Adipose tissue (tissue), 3 donors: ENCODE results near the gene TANGO6. TPM values are rescaled to one million over a fixed set of nuclear protein-coding genes. Genes with fewer than 3 reads are reported as not detected.
"Not testable (repeated sequence)": the region's sequence is repeated elsewhere in the genome, so short reads cannot be mapped to it uniquely, and the experiment has no call there.

Experiments
- H3K27ac ChIP-seq: one replicate; pipeline ENCODE4 v1.5.1; 2013; ENCODE audit warnings: low read depth, low read length
- WGBS, 3 donors: extraction: QIAGEN DNeasy Blood & Tissue Kit; methylation state at CpG; one replicate each; pipeline ENCODE4 v1.1.7; 2013; 5-methylcytosine and 5-hydroxymethylcytosine counted together
- polyA plus RNA-seq, 3 donors: library from polyadenylated mRNA; stranded (reverse); fragments of 200-250 nt; gene quantifications; one replicate each; pipeline ENCODE4 v1.2.3, GENCODE V29; 2013
- donor health status: healthy with polysubstance abuse.
- donor health status: Bipolar disorder and iron deficiency.
- donor health status: healthy.

The TANGO6 gene
- polyA plus RNA-seq, 3 donors, result 3.2 to 6.6 (median 4.7) TPM

GRCh38 chr16:69115837-69116236 is 272.5 kb downstream of the TANGO6 start:
- WGBS, 3 donors, result 56 to 76% (median 74%) methylated on average over 1 of the region's 1 CpG
- H3K27ac ChIP-seq, result no peak overlapping the region

- no peak overlapping the region for H3K27ac ChIP-seq
- 71 to 80% (median 73%) methylated on average over 7 of the region's 7 CpGs for WGBS, 3 donors
Measured at GRCh38 chr16:69116256-69116875, 273.0 kb downstream of the TANGO6 start.

DNA sequence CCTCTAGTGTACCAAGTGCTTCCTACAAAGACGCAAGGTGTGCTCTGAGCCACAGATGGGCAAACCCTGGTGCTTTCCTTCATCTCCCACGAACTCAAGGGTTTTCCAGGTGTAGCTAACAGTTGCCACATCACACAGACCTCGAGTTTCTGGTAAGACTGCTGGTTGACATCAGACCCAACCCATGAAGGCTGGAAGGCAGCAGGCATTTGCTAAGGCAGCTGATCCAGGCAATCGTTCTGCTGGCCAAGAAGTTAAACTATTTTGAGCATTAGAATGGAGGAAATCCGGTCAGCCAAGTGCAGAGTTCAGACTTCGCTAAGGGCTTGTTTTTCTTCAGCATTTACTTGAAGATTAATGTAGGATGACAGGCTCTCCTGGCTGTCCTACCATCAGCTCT is 273.6 kb downstream of the TANGO6 start:
- 59 to 63% (median 61%) methylated on average over 6 of the region's 6 CpGs for WGBS, 3 donors
- H3K27ac ChIP-seq, result no peak overlapping the region

GRCh38 chr16:69118468-69118867 is 275.1 kb downstream of the TANGO6 start:
- 54 to 96% (median 95%) methylated on average over 2 of the region's 2 CpGs for WGBS, 3 donors
- no peak overlapping the region for H3K27ac ChIP-seq

DNA sequence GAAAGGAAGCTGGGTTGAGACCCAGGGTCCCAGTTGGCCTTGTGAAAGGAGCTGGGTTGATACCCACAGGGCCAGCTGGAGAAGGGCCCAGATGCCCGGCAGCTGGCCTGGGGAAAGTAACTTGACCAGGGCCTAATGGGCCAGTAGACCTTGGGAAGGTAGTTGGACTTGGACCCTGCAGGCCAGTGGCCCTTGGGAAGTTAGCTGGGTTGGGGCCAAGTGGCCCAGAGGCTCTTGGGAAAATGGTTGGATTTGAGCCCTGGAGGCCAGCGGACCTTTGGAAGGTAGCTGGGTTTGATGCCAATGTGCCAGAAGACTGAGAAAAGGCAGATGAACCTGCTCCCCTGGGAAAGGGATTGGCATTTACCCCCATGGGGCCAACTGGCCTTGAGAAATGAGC is 275.7 kb downstream of the TANGO6 start:
- no peak overlapping the region for H3K27ac ChIP-seq
- WGBS, 3 donors, result 40 to 77% (median 76%) methylated on average over 2 of the region's 2 CpGs

DNA sequence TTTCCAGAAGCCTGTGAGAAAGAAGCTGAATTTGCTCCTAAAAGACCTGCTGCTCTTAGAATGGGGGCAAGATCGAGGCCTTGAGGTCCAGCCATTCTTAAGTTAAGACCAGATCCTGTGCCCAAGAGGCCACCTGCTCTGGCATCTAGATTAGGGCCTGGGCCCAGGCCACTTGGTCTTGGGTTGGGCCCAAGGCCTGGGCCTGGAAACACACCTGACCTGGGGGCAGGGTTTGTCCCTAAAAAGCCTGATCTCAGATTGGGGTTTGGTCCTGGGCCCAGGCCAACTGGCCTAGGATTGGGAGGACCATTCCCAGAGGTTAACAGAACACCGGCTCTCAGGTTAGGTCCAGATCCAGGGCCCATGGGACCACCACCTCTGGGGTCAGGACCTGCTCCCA is 276.2 kb downstream of the TANGO6 start:
- no peak overlapping the region for H3K27ac ChIP-seq
- WGBS, 3 donors, result 60 to 100% (median 100%) methylated on average over 2 of the region's 2 CpGs

- H3K27ac ChIP-seq, result no peak overlapping the region
- WGBS, 3 donors, result 95 to 97% (median 97%) methylated on average over 19 of the region's 19 CpGs
Measured at GRCh38 chr16:69120096-69120664, 276.8 kb downstream of the TANGO6 start.

DNA sequence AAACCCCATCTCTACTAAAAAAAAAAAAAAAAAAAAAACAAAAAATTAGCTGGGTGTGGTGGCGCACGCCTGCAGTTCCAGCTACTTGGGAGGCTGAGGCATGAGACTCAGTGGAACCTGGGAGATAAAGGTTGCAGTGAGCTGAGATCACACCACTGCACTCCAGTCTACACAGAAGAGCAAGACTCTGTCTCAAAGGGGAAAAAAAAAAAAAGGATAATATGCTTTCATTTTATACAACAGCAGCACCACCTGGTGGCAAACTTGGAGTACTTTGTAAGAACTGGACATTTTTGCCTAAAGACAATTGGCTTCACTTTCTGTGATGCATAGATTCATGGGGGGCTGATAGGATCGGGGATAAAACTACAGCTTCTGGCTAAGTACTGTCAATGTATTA is 280.6 kb downstream of the TANGO6 start:
- no peak overlapping the region for H3K27ac ChIP-seq
- 75 to 84% (median 83%) methylated on average over 3 of the region's 3 CpGs for WGBS, 3 donors

DNA sequence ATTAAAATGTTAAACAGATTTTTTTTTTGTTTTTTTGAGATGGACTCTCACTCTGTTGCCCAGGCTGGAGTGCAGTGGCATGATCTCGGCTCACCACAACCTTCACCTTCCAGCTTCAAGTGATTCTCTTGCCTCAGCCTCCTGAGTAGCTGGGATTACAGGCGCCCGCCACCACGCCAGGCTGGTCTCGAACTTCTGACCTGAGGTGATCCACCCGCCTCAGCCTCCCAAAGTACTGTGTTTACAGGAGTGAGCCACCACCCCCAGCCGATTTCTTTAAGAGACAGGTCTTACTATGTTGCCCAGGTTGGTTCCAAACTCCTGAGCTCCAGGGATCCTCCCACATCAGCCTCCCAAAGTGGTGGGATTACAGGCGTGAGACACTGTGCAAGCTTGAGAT is 281.1 kb downstream of the TANGO6 start:
- WGBS, 3 donors, result 85 to 92% (median 87%) methylated on average over 8 of the region's 8 CpGs

GRCh38 chr16:69124961-69125360 is 281.6 kb downstream of the TANGO6 start:
- 93 to 96% (median 94%) methylated on average over 14 of the region's 14 CpGs for WGBS, 3 donors
- not testable (repeated sequence) for H3K27ac ChIP-seq

More for the DNA sequence above, 281.1 kb downstream of the TANGO6 start:
- H3K27ac ChIP-seq, result not testable (repeated sequence)

GRCh38 chr16:69126221-69126620 is 282.9 kb downstream of the TANGO6 start:
- H3K27ac ChIP-seq, result no peak overlapping the region
- 70 to 74% (median 74%) methylated on average over 3 of the region's 3 CpGs for WGBS, 3 donors

DNA sequence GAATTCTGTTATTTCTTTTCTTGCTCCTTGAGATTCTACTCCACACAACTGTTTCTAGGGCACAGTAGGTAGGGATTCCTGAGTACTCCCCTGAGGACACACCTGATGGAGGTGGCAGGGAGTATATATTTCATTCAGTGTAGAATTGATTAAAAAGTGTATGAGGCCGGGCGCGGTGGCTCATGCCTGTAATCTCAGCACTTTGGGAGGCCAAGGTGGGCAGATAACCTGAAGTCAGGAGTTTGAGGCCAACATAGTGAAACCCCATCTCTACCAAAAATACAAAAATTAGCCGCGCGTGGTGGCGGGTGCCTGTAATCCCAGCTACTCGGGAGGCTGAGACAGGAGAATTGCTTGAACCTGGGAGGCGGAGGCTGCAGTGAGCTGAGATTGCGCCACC is 283.5 kb downstream of the TANGO6 start:
- not testable (repeated sequence) for H3K27ac ChIP-seq
- WGBS, 3 donors, result 93 to 97% (median 96%) methylated on average over 10 of the region's 10 CpGs

GRCh38 chr16:69127966-69128510 is 284.7 kb downstream of the TANGO6 start:
- H3K27ac ChIP-seq, result no peak overlapping the region
- WGBS, 3 donors, result 88 to 94% (median 93%) methylated on average over 12 of the region's 12 CpGs

GRCh38 chr16:69130461-69130860 is 287.1 kb downstream of the TANGO6 start:
- 31 to 72% (median 66%) methylated on average over 6 of the region's 6 CpGs for WGBS, 3 donors
- no peak overlapping the region for H3K27ac ChIP-seq

GRCh38 chr16:69131167-69131838 is 288.0 kb downstream of the TANGO6 start:
- no peak overlapping the region for H3K27ac ChIP-seq
- 1 to 4% (median 1%) methylated on average over 15 of the region's 15 CpGs for WGBS, 3 donors

GRCh38 chr16:69131839-69132423 is 288.6 kb downstream of the TANGO6 start:
- peak overlapping the region; percentile 87 for H3K27ac ChIP-seq
- 0 to 2% (median 1%) methylated on average over 27 to 52 of the region's 53 CpGs for WGBS, 3 donors

DNA sequence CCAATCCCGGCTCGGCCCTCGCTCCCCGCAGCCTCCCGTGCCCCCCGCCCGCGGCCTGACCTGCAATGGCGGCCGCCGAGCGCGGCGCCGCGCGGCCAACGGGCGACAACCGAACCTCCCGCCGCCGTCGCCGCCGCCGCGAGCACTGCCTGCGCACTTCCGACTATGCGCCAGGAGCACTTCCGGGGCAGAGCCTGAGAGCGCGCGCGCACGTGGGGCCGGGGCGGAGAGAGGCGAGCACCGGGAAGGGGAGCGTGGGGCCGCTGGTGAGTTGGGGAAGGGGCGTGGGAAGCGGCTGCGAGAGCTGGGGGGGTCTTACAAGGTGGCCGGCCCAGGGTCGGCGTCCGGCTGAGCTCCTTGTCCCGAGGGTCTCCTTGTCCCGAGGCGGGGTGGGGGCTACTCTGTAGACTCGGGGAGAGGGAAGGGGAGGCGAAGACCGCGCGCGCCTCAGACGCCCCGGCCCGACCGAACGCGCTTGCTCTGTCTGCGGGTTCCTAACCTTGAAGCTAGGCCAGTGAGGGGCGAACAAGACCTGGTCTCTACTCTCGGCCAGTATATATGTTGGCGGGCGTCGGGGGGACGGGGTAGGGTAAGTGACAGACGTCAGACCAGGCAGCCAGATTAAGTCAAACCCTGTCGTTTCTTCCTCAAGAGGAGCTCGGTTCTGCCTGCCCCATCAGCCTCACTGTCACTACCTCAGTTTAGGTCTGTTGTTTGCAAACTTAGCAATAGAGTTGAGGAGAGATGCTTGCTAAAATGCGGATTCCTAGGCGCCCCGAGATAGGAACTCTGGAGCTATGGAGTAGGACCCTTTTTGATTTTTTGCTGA is 289.3 kb downstream of the TANGO6 start, which contains the start of the genes CHTF8 and UTP4:
Gene CHTF8, minus strand, starts transcription at position 165 of the 829 bp plus-strand sequence. CDS start 11,130 bp downstream, outside the sequence.
Gene UTP4, plus strand, starts transcription at position 226 of the 829 bp plus-strand sequence. CDS start 811 bp downstream, outside the sequence.
- 1% methylated on average over 53 to 78 of the region's 78 CpGs for WGBS, 3 donors

DNA sequence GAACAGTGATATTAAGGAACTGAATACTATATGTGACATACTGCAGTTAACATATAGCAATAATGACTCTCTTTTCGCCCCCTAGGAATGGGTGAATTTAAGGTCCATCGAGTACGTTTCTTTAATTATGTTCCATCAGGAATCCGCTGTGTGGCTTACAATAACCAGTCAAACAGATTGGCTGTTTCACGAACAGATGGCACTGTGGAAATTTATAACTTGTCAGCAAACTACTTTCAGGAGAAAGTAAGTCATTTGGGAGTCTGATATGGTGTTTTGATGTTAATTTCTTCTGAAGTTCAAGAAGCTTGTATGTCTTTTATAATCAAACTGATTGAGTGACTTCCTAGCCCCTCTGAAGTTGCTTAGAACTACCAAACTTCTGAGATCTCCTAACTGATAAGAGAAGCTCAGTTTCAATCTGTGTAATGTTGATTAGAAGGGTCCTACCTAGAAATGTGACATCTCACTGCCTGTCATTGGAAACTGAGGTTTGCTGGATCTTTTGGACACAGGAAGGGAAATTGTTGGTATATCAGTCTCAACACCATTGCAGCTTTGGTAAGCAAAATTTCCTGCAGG is 290.1 kb downstream of the TANGO6 start:
- H3K27ac ChIP-seq, result no peak overlapping the region
- 19 to 47% (median 35%) methylated on average over 5 of the region's 5 CpGs for WGBS, 3 donors

More for the DNA sequence above, 289.3 kb downstream of the TANGO6 start, which contains the start of the genes CHTF8 and UTP4:
- peak within 1 kb of the TSS; percentile 87 for H3K27ac ChIP-seq
